Stimulated activated naive CD8-positive, alpha-beta T cell treated with anti-CD3 and anti-CD28 coated beads, Interleukin-15, Interleukin-2, amounts not matched to agents 100 ng/mL and 50 ng/mL, for 24 hours (primary cell): ENCODE measurements around the gene DUSP16.

ENCODE experiments used
- H3K27ac Mint-ChIP-seq: one replicate; pipeline ENCODE4 v1.8.0; 2021; ENCODE audit warnings: mild to moderate bottlenecking, mixed read lengths
- H3K27me3 Mint-ChIP-seq: one replicate; pipeline ENCODE4 v1.8.0; 2021; ENCODE audit warnings: mixed read lengths
- H3K36me3 Mint-ChIP-seq: one replicate; pipeline ENCODE4 v1.8.0; 2021; ENCODE audit warnings: low read depth, mixed read lengths
- H3K4me1 Mint-ChIP-seq: one replicate; pipeline ENCODE4 v1.8.0; 2021; ENCODE audit warnings: low read depth, mixed read lengths
- H3K4me3 Mint-ChIP-seq: one replicate; pipeline ENCODE4 v1.8.0; 2021; ENCODE audit warnings: mild to moderate bottlenecking, mixed read lengths
- H3K9me3 Mint-ChIP-seq: one replicate; pipeline ENCODE4 v1.8.0; 2021; ENCODE audit warnings: mixed read lengths

DUSP16 gene

GRCh38 chr12:12543959-12544358, 18.7 kb downstream of the DUSP16 start:
- no peak overlapping the region for H3K27ac Mint-ChIP-seq
- no peak overlapping the region for H3K4me3 Mint-ChIP-seq
- no peaks in the 10 kb centered on the region for H3K27me3 Mint-ChIP-seq
- H3K9me3 Mint-ChIP-seq: no peaks in the 10 kb centered on the region
- peaks cover 32% of the 10 kb centered on the region for H3K4me1 Mint-ChIP-seq
- H3K36me3 Mint-ChIP-seq: peaks cover 15% of the 10 kb centered on the region

DNA sequence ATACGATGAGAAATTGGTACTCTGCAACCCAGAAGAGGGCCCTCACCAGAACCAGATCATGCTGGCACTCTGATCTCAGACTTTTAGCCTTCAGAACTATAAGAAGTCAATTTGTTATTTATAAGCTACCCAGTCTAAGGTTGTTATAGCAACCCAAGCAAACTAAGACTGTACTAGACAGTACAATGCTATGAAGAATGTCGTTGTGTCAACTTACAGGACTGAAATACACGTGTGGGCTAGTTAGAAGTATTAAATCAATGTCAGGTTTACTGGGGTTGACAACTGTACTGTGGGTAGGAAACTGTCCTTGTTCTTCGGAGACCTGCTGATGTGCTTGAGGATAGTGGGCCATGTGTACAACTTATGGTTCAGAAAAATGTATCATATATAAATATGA, 19.7 kb downstream of the DUSP16 start:
- no peaks in the 10 kb centered on the region for H3K27me3 Mint-ChIP-seq
- H3K9me3 Mint-ChIP-seq: no peaks in the 10 kb centered on the region
- H3K27ac Mint-ChIP-seq: no peak overlapping the region
- peaks cover 25% of the 10 kb centered on the region for H3K4me1 Mint-ChIP-seq
- peaks cover 15% of the 10 kb centered on the region for H3K36me3 Mint-ChIP-seq
- no peak overlapping the region for H3K4me3 Mint-ChIP-seq

GRCh38 chr12:12542286-12542685, 20.4 kb downstream of the DUSP16 start:
- H3K36me3 Mint-ChIP-seq: peaks cover 18% of the 10 kb centered on the region
- no peak overlapping the region for H3K4me3 Mint-ChIP-seq
- no peaks in the 10 kb centered on the region for H3K9me3 Mint-ChIP-seq
- H3K27me3 Mint-ChIP-seq: no peaks in the 10 kb centered on the region
- H3K27ac Mint-ChIP-seq: no peak overlapping the region
- peaks cover 27% of the 10 kb centered on the region for H3K4me1 Mint-ChIP-seq

DNA sequence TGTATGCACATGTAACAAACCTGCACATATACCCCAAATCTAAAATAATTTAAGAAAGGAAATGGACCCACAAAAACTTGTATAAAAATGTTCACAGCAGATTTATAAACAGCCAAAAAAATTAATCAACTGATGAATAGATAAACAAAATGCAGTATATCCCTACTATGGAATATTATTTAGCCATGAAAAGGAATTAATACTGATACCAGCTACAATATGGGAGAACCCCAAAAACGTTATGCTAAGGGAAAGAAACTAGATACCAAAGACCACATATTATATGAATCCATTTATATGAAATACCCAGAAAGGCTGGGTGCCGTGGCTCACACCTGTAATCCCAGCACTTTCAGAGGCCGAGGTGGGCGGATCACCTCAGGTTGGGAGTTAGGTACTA, 20.9 kb downstream of the DUSP16 start:
- Mint-ChIP-seq H3K9me3 (no peaks in the 10 kb centered on the region), H3K4me3 (no peak overlapping the region), H3K27ac (no peak overlapping the region), H3K4me1 (peaks cover 27% of the 10 kb centered on the region), H3K36me3 (peaks cover 19% of the 10 kb centered on the region), H3K27me3 (no peaks in the 10 kb centered on the region)

- Mint-ChIP-seq H3K9me3 (no peaks in the 10 kb centered on the region), H3K36me3 (peaks cover 19% of the 10 kb centered on the region), H3K4me1 (peaks cover 31% of the 10 kb centered on the region), H3K4me3 (no peak overlapping the region), H3K27me3 (no peaks in the 10 kb centered on the region), H3K27ac (peak overlapping the region; percentile 14)
Measured at GRCh38 chr12:12540261-12541013, 22.2 kb downstream of the DUSP16 start.

- Mint-ChIP-seq H3K4me1 (peaks cover 37% of the 10 kb centered on the region), H3K36me3 (peaks cover 19% of the 10 kb centered on the region), H3K9me3 (no peaks in the 10 kb centered on the region), H3K27ac (no peak overlapping the region), H3K4me3 (no peak overlapping the region), H3K27me3 (no peaks in the 10 kb centered on the region)
Measured at GRCh38 chr12:12539028-12539810, 23.4 kb downstream of the DUSP16 start.

GRCh38 chr12:12538535-12538934, 24.1 kb downstream of the DUSP16 start:
- Mint-ChIP-seq H3K27ac (no peak overlapping the region), H3K27me3 (no peaks in the 10 kb centered on the region), H3K36me3 (peaks cover 19% of the 10 kb centered on the region), H3K4me1 (peaks cover 40% of the 10 kb centered on the region), H3K9me3 (no peaks in the 10 kb centered on the region), H3K4me3 (no peak overlapping the region)

DNA sequence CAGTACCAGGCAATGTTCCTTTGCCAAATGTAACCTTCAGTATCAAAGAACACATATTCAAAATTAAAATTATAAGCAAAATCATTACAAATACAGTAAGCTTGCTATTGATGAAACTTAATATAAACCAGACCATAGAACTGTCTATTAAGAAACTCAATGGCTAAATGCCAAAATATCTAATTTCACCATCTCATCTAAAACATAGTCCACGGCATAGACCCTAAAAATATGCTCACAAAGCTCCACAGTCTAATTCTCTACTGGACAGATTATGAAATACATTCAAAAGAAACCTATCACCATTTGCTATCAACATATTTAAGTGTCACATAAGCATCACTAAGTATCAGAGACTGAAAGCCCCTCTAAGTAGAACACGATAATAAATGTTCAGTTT, 25.2 kb downstream of the DUSP16 start:
- Mint-ChIP-seq H3K4me3 (no peak overlapping the region), H3K27me3 (no peaks in the 10 kb centered on the region), H3K27ac (no peak overlapping the region), H3K36me3 (peaks cover 19% of the 10 kb centered on the region), H3K9me3 (no peaks in the 10 kb centered on the region), H3K4me1 (peaks cover 44% of the 10 kb centered on the region)

DNA sequence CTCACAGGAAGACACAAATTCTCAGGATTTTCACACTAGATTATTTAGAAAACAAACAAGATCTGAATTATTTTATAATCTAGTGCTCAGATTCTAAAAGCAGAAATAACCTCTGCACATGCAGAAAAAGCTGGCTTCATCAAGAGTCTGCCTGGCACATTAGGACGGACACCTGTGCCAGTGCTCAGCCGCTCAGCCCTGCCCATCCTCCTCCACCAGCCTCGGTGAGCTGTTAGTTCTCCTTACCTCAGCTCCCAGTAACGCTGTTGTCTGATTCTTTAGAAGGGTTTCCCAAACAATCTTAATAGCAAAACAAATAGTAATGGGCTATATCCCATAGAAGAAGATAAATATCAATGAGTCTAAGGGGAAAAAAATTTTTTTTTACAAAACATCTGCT, 27.7 kb downstream of the DUSP16 start:
- H3K36me3 Mint-ChIP-seq: peaks cover 5% of the 10 kb centered on the region
- H3K27me3 Mint-ChIP-seq: no peaks in the 10 kb centered on the region
- H3K9me3 Mint-ChIP-seq: no peaks in the 10 kb centered on the region
- H3K27ac Mint-ChIP-seq: peak overlapping the region; percentile 82
- H3K4me1 Mint-ChIP-seq: peaks cover 48% of the 10 kb centered on the region
- peak overlapping the region; percentile 9 for H3K4me3 Mint-ChIP-seq

- peaks cover 54% of the 10 kb centered on the region for H3K4me1 Mint-ChIP-seq
- peak overlapping the region; percentile 82 for H3K27ac Mint-ChIP-seq
- peak overlapping the region; percentile 9 for H3K4me3 Mint-ChIP-seq
- peaks cover 11% of the 10 kb centered on the region for H3K36me3 Mint-ChIP-seq
- no peaks in the 10 kb centered on the region for H3K27me3 Mint-ChIP-seq
- H3K9me3 Mint-ChIP-seq: no peaks in the 10 kb centered on the region
Measured at GRCh38 chr12:12534166-12534866, 28.3 kb downstream of the DUSP16 start.

- peak overlapping the region; percentile 82 for H3K27ac Mint-ChIP-seq
- no peak overlapping the region for H3K4me3 Mint-ChIP-seq
- peaks cover 63% of the 10 kb centered on the region for H3K4me1 Mint-ChIP-seq
- H3K36me3 Mint-ChIP-seq: peaks cover 11% of the 10 kb centered on the region
- no peaks in the 10 kb centered on the region for H3K9me3 Mint-ChIP-seq
- no peaks in the 10 kb centered on the region for H3K27me3 Mint-ChIP-seq
Measured at GRCh38 chr12:12533238-12533829, 29.3 kb downstream of the DUSP16 start.

DNA sequence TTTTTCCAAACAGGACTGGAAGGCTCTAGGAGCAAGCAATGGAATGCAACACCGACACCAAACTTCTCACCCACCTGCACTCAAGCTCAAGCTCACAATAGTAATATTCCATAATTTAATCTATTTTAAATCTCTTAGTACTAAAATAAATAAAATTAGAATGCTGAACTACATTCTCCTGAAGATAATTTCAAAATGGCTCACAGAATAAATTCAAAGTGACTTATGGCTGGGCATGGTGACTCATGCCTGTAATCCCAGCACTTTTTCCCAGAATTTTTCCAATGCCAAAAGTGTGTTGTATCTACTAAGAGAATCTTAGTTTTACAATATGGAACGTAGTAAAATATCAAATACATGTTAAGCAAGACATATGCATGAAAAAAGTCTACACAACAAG, 31.5 kb downstream of the DUSP16 start:
- Mint-ChIP-seq H3K36me3 (peaks cover 7% of the 10 kb centered on the region), H3K4me1 (peaks cover 78% of the 10 kb centered on the region), H3K4me3 (no peak overlapping the region), H3K27ac (no peak overlapping the region), H3K27me3 (no peaks in the 10 kb centered on the region), H3K9me3 (no peaks in the 10 kb centered on the region)

- Mint-ChIP-seq H3K27me3 (no peaks in the 10 kb centered on the region), H3K27ac (peak overlapping the region; percentile 16), H3K9me3 (no peaks in the 10 kb centered on the region), H3K4me3 (peak overlapping the region; percentile 37), H3K36me3 (peaks cover 11% of the 10 kb centered on the region), H3K4me1 (peaks cover 74% of the 10 kb centered on the region)
Measured at GRCh38 chr12:12529783-12530421, 32.8 kb downstream of the DUSP16 start.
